ENCODE results near the gene TESK2.

The TESK2 gene

DNA sequence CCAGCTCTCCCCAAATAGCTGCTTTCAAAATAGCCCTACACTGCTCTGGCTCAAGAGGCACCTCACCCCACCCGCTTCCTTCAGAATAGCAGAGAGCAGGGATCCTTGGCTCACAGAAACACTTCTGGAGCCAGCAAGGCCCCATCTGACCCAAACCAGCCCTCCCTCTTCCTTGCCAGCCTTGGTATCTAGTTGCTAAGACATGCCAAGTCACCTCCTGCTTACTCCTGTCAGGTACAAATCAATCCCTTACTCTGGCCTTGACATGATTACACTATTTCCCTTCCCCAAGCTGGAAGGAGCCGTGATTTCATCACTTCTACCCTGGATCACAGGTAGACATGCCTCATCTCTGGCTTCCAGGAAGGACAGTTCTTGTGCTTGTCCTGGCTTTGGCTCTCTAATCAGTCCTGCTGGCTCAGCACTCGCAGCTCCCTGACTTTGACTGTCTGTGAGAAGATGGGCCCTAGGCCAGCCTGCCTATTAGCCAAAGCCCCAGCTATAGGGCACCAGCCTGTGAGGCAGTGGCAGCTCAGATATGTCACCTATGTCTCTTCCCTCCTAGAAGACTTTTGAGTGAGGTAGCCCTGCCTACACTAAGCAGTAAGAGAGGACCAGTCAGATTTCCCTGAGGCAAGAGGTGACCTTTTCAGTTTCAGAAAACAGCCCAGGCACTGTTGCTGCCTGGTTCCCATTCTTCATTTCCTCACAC, 141.8 kb downstream of the TESK2 start:
- TF ChIP-seq, protein P1, sequence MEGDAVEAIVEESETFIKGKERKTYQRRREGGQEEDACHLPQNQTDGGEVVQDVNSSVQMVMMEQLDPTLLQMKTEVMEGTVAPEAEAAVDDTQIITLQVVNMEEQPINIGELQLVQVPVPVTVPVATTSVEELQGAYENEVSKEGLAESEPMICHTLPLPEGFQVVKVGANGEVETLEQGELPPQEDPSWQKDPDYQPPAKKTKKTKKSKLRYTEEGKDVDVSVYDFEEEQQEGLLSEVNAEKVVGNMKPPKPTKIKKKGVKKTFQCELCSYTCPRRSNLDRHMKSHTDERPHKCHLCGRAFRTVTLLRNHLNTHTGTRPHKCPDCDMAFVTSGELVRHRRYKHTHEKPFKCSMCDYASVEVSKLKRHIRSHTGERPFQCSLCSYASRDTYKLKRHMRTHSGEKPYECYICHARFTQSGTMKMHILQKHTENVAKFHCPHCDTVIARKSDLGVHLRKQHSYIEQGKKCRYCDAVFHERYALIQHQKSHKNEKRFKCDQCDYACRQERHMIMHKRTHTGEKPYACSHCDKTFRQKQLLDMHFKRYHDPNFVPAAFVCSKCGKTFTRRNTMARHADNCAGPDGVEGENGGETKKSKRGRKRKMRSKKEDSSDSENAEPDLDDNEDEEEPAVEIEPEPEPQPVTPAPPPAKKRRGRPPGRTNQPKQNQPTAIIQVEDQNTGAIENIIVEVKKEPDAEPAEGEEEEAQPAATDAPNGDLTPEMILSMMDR (IDR thresholded peaks at IDR 0.05; ENCODE audit: extremely low read depth, insufficient read depth, missing control alignments), result no peak
- in situ Hi-C loops (cut with MboI; ENCODE audit: low pct_unique_long_range_greater_than_20kb, low sequenced_read_pairs, unreplicated experiment), result no loop called here
- DNase-seq (ENCODE audit: low spot score), result no peak

DNA sequence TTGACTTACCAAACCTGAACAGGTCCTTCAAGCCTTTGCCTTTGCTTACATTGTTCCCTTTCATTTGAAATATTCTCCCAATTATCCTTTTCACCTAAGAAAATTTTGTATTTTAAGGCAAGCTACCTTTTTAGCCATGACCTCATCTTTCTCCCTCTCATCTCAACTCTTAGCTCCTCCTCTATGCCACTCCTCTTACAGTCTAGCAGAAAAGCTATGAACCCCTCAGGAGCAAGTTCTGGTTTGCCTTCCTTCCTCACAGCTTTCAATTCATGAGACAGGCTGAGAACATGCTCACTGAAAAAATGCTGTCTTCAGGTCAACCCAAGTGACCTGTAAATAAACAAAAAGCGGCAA, 142.4 kb downstream of the TESK2 start:
- TF ChIP-seq, protein P1 (IDR thresholded peaks at IDR 0.05; ENCODE audit: extremely low read depth, insufficient read depth, missing control alignments), result no peak
- in situ Hi-C loops (cut with MboI; ENCODE audit: low pct_unique_long_range_greater_than_20kb, low sequenced_read_pairs, unreplicated experiment), result no loop called here
- DNase-seq (ENCODE audit: low spot score), result no peak

DNA sequence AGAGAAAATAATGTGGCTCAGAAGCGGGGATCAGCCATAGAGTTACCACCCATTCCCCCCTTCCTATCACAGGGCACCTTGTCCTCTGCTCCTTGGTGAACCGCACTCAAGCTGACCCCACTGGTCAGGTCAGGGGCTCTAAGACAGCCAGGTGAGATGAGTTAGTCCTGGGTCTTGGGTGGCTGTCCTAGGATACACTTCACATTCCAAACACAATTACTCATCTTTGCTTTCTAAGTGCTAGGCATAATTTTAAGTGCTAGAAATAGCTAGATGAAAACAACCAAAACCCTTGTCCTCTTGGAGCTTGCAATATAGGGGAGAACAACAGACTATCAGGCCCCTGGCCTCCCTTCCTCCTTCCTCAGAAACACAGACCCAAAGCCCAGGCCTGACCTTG, 142.9 kb downstream of the TESK2 start:
- TF ChIP-seq, protein P1 (IDR thresholded peaks at IDR 0.05; ENCODE audit: extremely low read depth, insufficient read depth, missing control alignments), result no peak
- DNase-seq (ENCODE audit: low spot score), result no peak
- in situ Hi-C loops (cut with MboI; ENCODE audit: low pct_unique_long_range_greater_than_20kb, low sequenced_read_pairs, unreplicated experiment), result no loop called here

DNA sequence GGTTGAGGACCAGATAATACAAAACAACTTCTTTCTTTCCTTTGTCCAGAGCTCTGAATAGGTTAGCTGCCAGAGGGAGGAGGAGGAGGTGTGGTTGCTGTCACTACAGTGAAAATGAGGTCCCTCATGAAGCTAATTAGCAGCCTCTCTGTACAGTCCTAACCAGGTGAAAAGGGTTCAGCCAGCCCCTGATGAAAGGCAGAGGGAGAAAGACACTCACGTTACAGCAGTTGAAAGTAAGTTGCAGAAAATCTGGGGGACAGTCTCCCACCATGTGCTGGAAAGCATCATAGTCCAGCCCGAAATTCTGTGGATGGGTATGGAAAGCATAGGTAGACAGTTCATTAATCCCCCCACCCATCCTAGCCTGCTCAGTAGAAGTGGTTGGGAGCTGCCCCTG, 144.5 kb downstream of the TESK2 start:
- TF ChIP-seq, protein P1 (IDR thresholded peaks at IDR 0.05; ENCODE audit: extremely low read depth, insufficient read depth, missing control alignments), result no peak
- in situ Hi-C loops (cut with MboI; ENCODE audit: low pct_unique_long_range_greater_than_20kb, low sequenced_read_pairs, unreplicated experiment), result no loop called here
- DNase-seq (ENCODE audit: low spot score), result no peak

DNA sequence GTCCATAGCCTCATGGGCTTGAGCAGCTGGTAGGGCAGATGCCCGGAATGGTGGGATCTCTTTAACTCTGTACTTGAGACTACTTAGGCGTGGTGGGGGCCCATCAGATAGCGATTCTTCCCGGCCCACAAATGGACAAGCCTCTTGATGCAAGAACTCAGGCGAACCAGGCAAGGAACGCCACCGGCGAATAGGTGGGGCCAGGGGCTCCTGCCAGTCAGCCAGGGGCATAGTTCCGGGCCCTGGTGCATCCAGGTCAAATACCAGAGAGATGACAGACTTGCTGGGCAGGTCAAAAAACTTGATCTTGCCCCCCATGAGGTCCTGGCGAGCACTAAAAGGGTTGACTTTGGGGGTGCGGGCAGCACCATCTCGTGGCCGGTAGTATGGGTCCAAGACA, 145.9 kb downstream of the TESK2 start:
- in situ Hi-C loops (cut with MboI; ENCODE audit: low pct_unique_long_range_greater_than_20kb, low sequenced_read_pairs, unreplicated experiment), result no loop called here
- no peak for DNase-seq (ENCODE audit: low spot score)

DNA sequence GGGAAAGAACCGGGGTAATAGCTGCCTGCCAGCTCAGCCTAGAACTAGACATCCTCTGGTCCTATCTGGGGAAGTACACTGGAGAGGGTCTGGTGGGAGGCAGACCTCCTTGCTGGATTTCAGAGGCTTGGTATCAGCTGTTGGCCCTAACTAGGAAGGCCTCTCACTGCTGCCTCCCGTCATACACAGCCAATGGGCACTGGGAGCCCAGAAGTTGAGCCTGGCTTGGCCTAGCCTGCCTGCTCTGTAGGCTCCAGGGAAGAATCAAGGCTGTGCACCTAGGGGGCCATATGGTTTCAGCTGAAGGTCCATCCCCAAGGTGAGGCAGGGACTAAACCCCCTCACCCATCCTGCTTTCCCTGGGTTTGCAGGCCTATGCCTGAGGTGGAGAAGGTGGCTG, 146.5 kb downstream of the TESK2 start:
- no peak for DNase-seq (ENCODE audit: low spot score)
- in situ Hi-C loops (cut with MboI; ENCODE audit: low pct_unique_long_range_greater_than_20kb, low sequenced_read_pairs, unreplicated experiment), result no loop called here
- TF ChIP-seq, protein P1 (IDR thresholded peaks at IDR 0.05; ENCODE audit: extremely low read depth, insufficient read depth, missing control alignments), result no peak

More for the DNA sequence above, 145.9 kb downstream of the TESK2 start:
- TF ChIP-seq, protein P1 (IDR thresholded peaks at IDR 0.05; ENCODE audit: extremely low read depth, insufficient read depth, missing control alignments), result no peak
